Kidney capillary endothelial cell (primary cell): ENCODE measurements around the gene RAI14.

Experiments used
- DNase-seq: peaks from one replicate; pipeline ENCODE4 v3.0.0-alpha.2; 2018; ENCODE audit warnings: low spot score

The RAI14 gene

GRCh38 chr5:34648039-34648839, 7.9 kb upstream of the RAI14 start:
- no peak for DNase-seq

- DNase-seq, result no peak
Observed at GRCh38 chr5:34648840-34649158, 7.3 kb upstream of the RAI14 start.

DNA sequence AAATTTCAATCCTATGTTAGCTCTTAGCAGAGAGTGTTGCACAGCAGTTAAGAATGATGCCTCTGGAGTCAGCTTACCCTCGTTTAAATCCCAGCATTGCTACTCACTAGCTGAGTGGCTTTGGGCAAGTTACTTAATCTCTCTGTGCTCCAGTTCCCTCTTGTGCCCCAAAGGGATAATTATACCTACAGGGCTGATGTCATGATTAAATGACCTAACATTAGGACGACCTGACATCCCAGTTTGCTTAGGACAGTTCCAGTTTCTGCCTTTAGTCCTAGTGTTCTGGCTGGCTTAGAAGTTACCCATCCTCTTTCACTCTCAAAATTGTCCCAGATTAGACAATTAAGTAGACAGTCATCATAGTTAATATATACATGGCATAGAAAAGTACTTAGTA, 4.3 kb upstream of the RAI14 start:
- DNase-seq, result no peak

DNA sequence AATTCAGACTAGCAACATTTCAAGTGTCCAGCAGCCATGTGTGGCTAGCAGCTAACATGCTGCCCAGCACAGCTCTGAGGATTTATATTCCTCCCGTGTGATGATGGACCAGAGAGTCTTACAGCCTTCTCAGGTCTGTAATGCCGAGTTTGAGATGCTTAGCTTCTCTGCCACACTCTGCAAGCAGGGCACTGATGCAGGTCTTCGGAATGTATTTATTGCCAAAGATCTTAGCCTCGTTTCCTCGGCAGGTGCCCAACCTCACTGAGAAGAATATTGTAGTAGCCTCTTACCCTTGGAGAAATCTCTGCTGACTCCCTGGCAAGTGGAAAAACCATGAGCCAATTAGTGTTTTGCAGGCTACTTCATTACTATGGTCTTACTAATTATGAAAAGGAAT, 3.7 kb upstream of the RAI14 start:
- no peak for DNase-seq

- no peak for DNase-seq
Observed at GRCh38 chr5:34652914-34653313, 3.2 kb upstream of the RAI14 start.

DNA sequence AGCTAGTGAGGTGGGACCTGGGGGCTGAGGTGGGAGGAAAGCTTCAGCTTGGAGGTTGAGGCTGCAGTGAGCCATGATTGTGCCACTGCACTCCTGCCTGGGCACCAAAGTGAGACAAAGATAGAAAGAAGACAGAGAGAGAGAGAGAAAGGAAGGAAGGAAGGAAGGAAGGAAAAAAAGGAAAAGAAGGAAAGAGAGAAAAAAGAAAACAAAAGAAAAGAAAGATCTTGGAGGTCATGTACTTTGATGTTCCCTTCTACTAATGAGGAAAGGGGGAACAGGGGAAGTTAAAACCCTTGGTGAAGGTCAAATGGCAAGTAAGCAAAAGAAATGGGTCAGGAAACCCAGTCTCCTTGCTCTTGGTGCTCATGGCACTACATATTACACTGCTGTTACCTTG, 2.4 kb upstream of the RAI14 start:
- DNase-seq, result no peak

- peak; percentile 63 for DNase-seq
Observed at GRCh38 chr5:34655354-34655991, 655 bp upstream of the RAI14 start.

DNA sequence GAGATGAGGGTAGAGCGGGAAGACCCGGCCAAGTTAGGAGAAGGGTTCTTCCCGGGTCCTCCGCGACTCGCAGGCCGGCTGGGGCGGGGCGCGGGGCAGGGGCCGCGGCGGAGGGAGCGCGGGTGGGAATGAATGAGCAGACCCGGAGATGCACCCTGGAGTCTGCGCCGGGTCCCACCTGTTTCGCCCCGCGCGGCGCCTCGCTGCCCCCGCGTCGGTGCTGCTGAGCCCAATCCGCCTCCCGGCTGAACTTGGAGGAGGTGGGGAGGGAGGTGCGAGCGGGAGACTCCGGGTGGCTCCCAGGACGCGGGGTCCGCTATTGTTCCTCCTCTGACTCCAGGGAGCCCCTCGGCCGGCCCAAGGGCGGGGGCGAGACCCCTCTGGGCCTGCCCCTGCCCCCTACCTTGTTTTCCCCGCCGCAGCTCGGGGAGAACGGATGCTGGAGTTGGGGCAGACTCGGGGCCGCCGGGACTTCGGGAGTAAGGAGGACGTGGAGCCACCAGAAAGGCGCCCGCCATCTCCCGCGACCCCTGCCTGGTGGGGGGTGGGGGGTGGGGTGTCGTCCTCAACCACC, 659 bp downstream of the RAI14 start:
- no peak for DNase-seq

DNA sequence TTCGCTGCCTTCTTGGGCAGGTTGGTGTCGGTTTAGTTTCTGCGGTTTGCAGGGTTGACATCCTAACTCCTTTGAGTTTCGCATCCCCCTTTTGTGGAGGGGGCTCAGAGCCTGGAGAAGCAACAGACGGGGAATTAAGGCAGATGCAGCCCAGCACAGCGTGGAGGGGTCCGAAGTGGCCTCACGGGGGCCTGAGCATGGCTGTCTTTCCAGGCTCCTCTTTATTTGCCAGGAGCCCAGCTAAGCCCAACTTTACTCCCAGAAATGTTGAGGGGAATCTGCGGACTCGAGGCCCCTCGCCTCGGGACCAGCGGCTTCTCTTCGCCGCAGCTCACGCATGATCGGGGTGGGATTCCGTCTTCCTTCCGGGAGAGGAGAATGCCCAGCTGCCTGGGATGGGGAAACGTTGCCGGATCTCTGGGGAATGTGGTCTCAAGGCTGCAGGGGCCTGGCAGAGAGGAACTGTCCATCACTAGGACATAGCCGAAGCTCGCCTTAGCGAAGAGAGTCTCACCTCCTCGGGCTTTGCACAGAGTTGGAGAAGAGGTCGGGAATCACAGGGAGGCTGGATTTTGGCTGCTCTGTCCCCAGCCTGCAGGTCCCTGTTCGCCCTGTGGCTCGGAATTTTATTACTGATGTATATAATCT, 1.3 kb downstream of the RAI14 start:
- peak; percentile 55 for DNase-seq

DNA sequence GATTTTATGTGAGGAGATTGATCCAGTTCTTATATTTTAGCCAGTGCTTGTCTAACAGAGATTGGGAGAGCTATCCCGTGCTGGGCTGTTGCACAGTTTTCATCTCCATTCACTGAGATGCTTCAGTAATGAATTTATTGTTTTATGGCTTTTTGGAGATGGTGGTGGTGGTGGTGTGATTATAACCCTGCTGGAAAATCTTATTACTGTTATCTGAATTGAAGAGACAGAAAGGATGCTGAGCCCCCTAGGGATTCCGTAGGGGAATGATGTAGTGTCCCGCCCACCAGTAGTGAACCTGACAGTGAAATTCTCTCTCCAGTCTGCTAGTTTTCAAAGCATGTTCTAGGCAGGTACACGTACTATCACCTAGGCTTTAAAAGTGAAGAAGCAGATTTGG, 1.9 kb downstream of the RAI14 start:
- peak; percentile 50 for DNase-seq

- DNase-seq, result no peak
Observed at GRCh38 chr5:34659168-34659567, 3.0 kb downstream of the RAI14 start.

- DNase-seq, result peak; percentile 51
Observed at GRCh38 chr5:34660444-34660843, 4.3 kb downstream of the RAI14 start.

GRCh38 chr5:34663771-34664496, 7.8 kb downstream of the RAI14 start:
- no peak for DNase-seq

GRCh38 chr5:34666392-34667080, 10.4 kb downstream of the RAI14 start:
- no peak for DNase-seq

DNA sequence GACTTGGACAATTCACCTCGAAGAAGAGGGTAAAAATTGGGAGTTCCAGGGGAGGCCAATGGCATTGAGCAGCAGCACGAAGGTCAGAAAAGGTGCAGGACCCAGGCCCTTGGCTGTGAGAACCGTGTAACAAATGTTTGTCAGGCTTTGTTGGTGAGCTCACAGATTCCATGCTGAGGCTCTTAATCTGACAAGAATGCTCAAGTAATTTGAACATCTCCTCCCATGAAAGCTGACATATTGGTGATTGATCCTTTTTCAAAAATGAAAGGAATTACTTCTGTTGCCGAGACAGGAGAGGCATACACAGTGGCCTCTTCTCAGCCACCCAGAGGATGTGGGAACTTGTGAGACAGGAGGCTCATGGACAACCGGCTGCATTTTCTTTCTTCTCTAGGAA, 11.6 kb downstream of the RAI14 start:
- DNase-seq, result no peak

DNA sequence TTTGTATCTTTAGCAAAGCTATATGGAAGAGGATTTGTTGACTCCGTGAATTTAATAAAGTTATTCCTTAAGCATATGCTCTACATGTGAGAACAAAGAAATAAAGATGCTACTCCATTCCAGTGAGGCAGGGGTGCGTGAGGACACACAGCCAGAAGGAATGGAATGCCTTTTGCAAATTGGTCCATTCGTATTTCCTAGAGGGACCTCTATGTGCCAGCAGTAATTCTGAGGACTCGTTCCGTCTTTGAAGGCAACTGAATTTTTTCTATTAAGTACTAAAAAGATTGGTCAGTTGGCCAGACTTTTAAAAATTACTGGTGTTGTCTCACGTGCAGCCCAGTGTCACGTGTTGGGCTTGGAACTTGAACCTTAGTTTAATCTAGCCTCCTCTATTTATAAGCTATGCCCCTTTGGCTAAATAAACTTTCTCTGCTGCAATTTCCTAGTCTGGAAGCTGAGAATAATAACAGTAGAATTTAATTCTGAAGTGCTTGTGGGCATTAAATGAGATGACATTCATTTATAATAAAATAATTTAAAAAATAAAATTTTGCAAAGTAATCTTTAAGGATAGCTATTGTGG, 13.9 kb downstream of the RAI14 start:
- DNase-seq, result no peak

GRCh38 chr5:34672196-34672595, 16.1 kb downstream of the RAI14 start:
- no peak for DNase-seq

DNA sequence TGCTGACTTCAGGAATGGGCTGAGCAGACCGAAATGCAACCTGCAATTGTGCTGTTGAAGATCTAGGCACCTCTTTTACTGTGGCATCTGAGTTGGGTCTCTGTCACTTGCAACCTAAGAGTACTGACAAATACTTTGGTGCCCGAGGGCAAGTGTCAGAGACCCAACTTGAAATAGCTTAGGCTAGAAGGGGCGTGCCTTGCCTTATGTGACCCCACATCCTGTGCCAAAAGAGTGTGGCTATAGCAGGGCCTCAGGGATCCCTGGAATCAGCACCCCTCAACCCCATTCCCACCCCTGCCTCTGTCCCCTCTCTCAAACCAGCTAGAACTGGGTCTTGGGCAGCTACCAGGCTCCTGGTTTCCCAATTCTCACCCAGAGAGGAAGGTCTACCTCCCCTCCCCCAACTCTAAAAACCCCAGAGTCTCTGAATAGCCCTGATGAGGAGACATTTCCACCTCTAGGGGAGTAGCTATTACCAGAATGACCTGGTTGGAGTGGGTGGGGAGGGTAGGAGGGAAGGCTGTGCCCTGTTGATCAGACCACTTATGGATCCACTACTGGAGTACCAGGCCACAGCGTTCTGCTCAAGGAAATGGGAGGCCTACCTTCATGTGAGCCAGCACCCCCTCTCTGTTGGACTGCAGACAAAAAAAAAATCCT, 17.5 kb downstream of the RAI14 start:
- no peak for DNase-seq

DNA sequence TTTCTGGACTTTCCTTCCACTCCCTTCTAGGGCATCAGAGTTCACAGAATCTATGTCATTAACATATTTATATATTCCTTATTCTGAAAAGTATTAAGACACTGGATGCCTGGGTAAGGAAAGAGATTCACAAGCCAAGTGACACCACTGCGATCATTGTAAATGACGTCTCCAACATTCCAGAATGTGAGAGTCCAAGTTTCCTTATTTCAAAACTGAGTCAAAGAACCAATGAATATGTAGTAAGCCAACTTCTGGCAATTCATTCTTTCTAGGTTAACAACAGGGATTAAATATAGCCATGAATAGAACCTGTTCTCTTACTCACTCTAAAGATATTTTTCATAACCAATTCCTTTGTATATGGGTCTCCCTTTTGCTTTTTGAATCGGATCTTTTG, 18.1 kb downstream of the RAI14 start:
- DNase-seq, result peak; percentile 95

DNA sequence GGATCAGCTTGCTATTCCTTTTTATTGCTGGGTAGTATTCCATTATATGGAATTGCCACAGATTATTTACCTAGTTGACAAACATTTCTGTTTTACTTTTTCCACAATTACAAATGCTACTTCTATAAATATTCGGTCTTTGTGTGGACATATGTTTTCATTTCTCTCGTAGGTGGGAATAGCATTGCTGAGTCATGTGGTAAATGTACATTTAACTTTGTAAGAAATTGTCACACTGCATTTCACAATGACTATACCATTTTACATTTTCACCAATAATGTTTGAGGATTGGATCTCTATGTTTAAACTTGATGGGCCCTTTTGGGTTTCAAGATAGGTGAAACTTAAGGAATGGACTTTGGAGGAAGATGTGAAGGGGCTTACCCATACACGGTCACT, 19.7 kb downstream of the RAI14 start:
- DNase-seq, result no peak

- no peak for DNase-seq
Observed at GRCh38 chr5:34676416-34676815, 20.3 kb downstream of the RAI14 start.
